GM19468 (cell line): ENCODE data around the gene MAST2.
"Not testable (repeated sequence)": the region's sequence is repeated elsewhere in the genome, so short reads cannot be mapped to it uniquely, and the experiment has no call there.

Experiments used
- ATAC-seq: cut with Tn5 transposase; IDR thresholded peaks from one replicate; pipeline ENCODE4 v1.9.1; 2021; ENCODE audit warnings: mild to moderate bottlenecking, moderate library complexity, moderate number of reproducible peaks; ENCODE audit not compliant: unreplicated experiment; ENCODE audit errors: extremely low read depth

The MAST2 gene

DNA sequence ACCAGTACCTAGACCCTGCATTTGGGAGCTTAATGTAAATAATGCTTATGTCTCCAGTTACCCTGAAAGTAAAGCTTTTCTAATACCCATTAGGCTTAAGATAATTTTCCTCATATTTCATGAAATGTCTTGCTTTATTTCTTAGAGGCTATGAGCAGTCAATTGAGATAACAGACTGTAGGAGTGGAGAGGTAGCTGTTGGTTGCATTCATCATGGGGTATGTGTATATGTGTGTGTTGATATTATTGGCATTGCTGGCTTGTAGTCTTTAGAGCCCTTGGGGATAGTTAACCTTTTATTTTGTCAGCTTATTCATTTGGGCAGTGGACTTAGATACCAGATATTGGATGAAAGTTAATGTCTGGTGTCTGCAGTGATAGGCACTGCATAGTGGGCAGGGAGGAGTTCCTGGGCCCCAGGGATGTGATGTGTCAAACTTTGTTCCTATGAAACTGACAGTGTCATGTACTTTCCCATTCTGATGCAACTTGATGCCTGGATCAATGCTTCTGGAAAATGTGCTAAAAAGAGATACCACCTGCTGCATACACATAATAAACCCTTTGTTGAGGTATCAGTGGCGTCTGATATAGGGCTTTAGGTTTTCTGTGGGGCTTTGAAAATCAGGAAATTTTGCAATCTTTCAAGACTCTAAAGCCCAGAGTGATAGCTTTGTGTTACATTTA lies 83.9 kb downstream of the MAST2 start:
- ATAC-seq: no peak

DNA sequence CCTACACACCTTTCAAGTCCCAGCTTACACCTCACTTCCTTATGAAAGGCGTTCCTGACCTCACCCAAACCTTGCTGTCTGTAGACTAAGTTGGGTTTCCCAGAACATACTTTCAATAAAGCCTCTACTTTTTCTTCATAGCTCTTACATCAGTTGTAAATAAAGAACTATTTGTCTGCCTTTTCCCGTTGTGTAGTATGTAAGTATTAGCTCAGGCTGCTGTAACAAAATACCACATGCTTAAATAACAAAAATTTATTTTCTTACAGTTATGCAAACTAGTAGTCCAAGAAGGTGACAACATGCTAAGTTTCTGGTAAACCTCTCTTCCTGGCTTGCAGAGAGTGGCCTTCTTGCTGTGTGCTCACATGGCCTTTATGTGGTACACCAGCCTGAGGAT lies 86.7 kb downstream of the MAST2 start:
- ATAC-seq: no peak

DNA sequence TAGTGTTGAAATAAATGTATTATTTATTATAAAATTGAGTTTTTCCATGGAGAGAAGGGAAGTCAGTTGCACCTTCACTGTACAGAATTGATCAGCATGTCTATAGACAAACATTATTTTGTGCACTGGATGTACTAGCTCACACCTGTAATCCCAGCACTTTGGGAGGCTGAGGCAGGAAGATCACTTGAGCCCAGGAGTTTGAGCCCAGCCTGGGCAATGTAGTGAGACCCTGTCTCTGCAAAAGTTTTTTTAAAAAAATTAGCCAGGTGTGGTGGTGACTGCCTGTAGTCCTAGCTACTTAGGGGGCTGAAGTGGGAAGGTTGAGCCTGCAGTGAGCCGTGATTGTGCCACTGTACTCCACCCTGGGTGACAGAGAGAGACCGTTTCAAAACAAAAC lies 87.7 kb downstream of the MAST2 start:
- no peak for ATAC-seq

DNA sequence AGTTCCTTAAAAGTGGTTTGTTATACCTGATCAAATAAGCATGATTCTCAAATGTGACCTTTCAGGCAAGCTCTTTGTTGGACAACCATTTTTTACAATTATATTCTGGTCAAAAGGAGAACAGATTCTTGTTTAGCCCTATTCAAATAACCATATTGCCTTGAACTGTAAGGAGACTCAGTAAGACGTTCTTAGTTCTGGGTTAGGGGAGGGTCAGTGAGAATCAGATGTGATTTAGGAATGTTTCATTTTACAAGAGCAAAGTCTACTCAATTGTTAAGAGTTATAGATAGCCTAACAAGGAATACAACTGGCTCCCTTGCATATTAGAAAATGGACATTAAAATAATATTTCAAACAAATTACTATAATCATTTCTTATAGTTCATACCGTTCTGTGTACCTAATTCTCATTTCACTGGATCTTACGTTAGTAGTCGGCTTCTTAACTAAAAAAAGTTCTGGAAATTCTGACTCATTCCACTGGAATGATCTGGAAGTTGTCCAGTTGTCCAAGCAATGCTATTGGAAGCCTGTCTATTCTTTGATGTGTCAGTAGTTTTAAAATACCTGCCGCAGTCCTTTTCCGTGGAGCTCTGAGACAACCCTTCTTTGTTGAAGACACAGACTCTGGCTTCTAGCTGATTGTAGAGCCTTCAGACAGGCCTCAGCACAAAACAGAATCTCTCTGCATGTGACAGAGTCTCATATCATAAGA lies 88.8 kb downstream of the MAST2 start:
- no peak for ATAC-seq

DNA sequence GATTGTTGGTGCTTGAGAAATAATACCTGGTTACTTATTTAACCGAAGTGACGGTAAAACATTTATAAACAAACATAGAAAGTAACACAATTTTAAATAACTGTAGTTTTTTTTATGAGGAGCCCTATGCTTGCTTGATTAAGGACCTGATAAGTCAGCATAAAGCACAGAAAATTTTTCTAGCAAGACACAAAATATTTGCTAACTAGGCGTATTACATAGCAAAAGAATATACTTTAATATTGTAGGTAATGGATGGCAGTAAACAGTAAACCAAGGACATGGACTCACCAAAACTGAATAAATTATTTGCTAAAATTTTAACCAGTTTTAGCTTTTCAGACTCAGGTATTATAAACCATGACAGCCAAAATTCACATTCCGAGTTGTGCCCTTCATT lies 90.9 kb downstream of the MAST2 start:
- ATAC-seq: no peak

DNA sequence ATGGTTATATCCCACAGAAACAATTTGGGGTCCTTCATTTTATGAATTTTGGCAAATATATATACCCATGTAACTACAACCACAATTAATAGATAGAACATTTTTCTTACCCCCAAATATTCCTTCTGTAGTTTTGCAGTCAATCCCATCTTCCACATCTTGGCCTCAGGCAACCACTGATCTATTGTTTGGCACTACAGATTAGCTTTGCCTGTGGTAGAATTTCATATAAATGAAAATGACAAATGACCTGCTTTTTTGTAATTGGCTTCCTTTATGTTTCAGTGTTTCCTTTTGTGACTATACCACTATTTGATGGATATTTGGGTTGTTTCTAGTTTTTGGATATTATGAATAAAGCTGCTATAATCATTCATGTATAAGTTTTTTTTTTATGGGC lies 91.5 kb downstream of the MAST2 start:
- ATAC-seq: no peak

DNA sequence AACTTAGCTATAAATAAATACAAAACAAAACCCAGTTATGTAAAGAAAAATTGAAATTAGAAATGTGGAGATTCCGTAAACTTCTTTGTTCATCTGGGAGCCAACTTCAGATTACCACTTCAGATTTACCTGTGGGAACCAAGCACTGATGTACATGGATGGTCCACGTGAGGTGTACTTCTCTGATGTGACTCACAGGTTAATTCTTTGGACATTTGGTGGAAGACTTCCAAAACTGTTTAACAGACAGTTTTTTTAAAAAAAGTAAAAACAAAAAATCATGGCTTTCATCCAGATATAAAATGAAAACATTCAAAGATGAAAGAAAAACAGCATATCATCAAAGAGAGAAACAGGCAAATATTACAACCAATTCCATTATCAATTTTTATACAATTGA lies 92.0 kb downstream of the MAST2 start:
- no peak for ATAC-seq

DNA sequence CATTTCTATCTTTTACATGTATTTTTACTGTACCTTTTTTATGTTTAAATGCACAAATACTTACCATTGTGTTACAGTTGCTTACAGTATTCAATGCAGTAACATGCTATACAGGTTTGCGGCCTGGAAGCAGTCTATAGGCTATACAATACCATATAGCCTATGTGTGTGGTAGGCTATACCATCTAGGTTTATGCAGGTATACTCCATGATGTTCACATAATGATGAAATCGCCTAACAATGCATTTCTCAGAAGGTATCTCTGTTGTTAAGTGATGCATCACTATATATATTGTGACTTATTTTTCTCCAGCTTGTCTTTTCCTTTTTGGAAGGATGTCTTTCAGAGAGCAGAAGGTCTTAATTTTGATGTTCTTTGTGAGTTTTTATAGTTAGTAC lies 103.5 kb downstream of the MAST2 start:
- no peak for ATAC-seq

DNA sequence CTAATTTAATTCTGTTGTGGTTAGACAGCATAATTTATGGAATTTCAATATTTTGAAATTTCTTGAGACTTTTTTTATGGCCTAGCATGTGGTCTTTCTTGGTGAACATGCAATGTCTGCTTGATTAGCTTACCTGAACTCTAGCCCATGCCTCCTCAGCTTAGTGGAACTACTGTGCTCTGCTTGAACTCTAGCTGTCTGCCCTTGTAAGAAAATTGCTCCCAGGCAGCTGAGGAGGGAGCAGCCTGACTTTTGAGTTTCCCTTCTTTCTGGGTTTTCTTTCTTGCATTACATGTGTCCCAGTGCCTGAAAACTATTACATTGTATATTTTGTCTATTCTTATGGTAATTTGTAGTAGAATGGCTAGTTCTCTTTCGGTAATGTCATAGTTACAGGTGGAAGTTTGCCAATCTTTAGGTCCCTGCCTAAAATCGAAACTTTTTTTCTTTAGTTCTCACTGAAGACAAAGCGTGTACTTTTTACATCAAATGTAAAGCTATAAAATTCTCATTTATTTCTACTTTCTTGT lies 105.3 kb downstream of the MAST2 start:
- ATAC-seq: no peak

DNA sequence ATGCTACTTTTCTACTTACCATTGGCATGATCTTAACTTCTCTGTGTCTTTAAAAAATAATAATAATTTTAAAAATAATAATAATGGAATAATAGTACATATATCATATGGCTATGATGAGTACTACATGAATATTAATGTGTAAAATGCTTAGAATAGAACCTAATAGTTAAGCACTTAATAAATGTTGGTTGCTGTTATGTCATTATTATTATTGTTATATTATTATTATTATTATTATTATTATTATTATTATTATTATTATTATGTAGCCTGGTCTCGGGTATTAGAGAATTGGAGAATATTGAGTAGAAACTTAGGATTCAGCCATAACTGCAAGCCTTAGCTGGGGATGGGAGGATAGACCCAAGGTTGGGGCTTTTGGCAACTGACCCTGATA lies 108.2 kb downstream of the MAST2 start:
- ATAC-seq: no peak

DNA sequence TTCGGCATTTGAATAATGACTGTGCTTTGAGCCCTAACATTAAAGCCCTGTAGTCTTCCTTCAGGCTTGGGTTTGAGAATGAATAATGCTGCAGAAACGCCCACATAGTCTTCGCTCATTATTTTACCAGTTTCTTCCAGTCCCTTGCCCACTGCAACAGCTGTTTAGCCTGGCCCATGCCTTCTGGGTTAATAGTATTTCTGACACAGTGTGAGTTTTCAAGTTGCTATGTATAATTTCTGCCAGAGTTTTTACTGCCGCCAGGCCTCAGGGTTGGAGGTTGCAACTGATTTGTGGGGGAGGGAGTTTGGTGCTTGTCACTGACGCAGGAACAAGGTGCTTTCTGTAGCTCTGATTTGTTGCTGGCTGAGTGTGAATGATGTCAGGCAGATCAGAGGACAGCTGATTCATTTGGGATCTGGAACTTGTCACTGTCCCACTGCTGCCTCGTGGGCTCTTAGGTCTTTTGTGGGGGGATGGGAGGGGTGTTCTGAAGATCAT lies 109.8 kb downstream of the MAST2 start:
- ATAC-seq: no peak

DNA sequence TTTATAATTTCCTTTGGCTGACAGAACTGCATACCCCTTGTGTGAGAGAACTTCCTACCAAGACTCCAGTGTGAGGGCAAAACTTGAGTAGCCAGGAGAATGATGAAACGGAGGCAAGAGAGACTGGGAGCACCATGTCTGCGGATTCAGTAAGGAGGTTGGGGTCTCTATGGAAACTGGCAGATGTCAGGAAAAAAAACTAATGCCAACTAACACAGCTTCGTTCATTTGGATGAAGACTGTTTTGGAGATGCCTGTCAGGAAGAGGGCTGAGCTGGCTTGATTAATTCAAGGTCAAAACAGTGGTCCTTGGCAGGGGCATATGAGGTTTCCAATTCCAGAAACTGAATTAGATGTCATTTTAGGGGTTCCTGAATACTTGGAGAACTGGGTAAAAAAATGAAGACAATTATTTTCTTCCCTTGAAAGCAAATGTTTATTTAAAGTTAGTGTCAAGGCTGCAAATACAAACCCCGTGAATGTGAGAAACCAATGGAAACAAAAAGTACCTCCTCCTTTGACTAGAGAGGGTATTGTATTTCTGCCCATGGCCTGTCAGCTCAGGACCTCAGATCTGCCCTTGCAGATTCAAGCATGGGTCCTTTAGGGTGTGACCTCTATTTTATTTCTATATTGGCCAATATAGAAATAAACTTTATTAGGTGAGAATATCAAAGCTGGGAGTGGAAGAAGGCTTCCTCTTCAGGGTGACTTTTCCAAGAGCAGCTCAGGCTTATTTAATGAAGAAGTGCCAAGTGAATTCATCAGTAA lies 110.5 kb downstream of the MAST2 start:
- ATAC-seq: no peak

DNA sequence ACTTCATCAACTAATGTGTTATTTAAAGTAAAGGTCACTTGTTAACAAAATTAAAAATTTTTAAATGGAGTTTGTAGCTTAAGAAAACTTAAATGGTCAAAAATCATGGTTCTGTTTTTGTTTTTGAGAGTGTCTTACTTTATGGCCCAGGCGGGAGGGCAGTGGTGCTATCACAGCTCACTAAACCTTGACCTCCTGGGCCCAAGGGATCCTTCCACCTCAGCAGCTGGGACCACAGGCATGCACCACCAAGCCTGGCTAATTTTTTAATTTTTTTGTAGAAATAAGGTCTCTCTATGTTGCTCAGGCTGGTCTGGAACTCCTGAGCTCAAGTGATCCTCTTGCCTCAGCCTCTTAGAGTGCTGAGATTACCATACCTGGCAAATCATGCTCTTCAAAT lies 111.4 kb downstream of the MAST2 start:
- ATAC-seq: no peak

DNA sequence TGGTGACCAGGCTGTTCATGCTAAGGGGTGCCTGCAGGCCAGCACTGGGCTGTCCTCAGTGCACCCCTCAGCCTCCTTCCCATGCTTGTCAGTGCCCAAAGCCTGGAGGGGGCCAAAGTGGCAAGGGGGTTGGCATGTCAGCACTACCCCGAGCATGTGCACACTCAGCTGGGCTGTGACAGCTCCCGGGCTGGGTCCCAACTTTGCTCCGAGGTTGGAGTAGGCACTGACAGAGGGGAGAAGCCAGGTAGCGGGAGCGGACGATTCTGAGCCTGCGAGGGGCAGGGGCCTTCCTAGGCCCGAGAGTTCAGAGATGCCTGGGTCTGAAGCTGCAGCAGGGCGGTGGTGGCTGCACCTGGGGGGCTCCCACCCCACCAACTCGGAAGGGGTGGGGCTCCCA lies 119.0 kb downstream of the MAST2 start:
- ATAC-seq: no peak

DNA sequence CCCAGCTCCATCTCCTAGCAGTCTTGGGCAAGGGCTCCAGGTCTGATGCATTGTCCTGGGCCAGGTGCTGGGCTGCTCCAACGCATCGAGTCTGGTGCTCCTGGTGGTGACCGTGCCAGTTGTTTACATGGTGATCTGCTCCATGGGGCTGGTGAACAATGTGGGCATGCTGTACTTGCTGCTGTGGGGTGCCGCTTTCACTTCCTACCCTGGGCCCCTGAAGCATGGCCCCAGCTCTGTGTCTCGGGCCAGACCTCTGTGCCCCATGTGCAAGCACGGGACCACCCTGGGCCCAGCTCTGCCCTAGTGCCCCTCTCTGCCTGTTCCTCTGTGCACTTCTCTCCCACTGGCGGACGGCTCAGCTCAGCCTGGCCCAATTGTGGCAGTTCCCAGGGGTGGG lies 119.4 kb downstream of the MAST2 start:
- no peak for ATAC-seq

DNA sequence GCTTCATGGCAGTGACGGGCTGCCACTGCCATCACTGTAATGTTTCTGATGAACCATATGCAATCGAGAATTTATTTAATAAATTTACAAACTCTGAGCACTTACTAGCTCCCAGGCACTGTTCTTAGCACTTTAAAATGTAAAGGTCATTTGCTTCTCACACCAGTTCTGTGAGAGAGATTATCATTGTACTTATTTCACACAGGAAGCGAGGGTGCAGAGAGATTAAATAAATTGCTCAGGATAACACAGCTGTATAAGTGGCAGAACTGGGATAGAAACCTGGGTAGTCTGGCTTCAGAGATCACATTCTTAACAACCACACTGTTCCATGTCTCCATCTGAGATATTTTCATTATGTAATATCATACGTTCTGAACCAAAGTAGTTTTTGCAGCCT lies 119.9 kb downstream of the MAST2 start:
- no peak for ATAC-seq

DNA sequence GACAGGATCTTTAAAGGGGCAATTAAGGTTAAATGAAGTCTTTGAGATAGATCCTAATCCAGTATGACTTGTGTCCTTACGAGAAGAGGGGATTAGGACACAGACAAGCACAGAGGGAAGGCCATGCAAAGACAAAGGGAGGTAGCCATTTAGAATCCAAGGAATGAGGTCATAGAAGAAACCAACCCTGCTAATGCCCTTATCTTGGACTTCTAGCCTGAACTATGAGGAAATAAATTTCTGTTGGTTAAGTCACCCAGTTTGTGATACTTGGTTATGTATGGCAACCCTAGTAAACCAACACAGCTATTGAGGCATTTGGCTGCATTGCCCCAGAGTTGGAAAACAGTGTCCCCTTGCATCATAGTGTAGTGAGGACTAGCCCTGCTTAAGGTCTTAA lies 121.3 kb downstream of the MAST2 start:
- ATAC-seq: no peak

DNA sequence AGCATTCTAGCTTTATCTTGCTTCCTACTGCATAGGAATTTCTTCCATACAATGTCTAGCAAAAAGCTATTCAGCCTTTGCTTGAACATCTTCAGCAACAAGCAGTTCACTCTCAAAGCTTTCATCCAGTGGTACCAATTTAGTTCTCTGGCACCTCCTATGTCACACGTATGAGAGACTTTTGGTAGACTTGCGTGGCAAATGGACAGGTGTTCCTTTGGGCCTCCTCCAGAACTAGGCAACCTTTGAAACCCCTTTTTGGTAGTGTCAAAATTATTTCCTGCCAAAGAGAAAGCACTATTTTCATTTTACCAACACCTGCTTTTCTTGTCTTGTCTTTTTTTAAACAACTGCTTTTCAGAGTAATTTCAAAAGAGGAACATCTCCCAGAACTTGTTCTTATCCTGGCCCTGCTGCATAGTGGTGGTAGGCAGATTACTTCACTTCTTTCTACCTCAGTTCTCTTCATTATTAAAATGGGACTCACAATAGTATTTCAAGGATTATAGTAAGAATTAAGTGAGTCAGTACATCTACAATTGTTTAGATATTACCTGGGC lies 122.4 kb downstream of the MAST2 start:
- ATAC-seq: no peak

DNA sequence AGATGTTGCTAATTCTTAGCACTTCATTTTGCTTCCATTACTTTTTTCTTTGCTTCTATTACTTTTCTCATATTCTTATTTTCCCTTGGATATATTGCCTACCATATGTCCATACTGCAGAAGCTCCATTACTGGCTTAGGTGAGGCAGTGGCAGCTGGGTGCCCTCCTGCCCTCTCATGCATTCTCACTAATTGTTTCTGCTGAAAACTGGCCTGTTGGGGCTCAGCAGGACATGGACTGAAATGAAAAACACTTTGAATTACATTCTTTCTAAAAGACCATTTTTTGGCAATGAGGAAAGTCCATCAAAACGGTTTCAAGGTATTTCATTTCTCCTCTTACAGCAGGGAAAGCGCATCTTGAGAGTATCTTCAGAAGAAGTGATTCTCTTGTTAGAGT lies 122.9 kb downstream of the MAST2 start:
- ATAC-seq: no peak

DNA sequence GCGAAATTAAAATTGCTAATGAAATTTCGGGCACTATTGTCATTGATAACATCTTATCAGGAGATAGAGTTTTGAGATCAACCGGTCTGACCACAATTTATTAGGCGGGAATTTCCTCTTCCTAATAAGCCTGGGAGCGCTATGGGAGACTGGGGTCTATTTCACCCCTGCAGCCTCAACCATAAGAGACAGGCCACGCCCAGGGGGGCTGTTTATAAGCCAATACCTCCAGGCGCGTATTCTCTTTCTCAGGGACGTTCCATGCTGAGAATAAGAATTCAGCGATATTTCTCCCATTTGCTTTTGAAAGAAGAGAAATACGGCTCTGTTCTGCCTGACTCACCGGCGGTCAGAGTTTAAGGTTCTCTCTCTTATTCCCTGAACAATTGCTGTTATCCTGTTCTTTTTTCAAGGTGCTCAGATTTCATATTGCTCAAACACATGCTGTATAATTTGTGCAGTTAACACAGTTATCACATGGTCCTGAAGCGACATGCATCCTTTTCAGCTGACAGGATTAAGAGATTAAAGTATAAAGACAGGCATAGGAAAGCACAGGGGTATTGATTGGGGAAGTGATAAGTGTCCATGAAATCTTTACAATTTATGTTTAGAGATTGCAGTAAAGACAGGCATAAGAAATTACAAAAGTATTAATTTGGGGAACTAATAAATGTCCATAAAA lies 124.0 kb downstream of the MAST2 start:
- not testable (repeated sequence) for ATAC-seq
